Left lung (tissue), 10 donors: ENCODE results near the gene ADAP1. TPM values are rescaled to one million over a fixed set of nuclear protein-coding genes. Genes with fewer than 3 reads are reported as not detected.

ENCODE experiments used
- ATAC-seq: fragments of 200-7000 bp; cut with Tn5 transposase; one replicate; pipeline ENCODE4 v1.9.1; 2020; ENCODE audit warnings: moderate library complexity
- DNase-seq, 4 donors: peaks; one replicate each; pipeline ENCODE4 v3.0.0-alpha.2; 2013 to 2020
- H3K27ac ChIP-seq, 2 donors: fragments of 200-600 bp; sonication (generic) in 1 of 2; one replicate each; pipeline versions ENCODE4 v1.5.0 to v1.8.0; 2020 to 2021
- H3K27me3 ChIP-seq, 2 donors: fragments of 200-600 bp; sonication (generic) in 1 of 2; one replicate each; pipeline versions ENCODE4 v1.5.0 to v1.8.0; 2020 to 2021
- H3K36me3 ChIP-seq, 2 donors: fragments of 200-600 bp; sonication (generic) in 1 of 2; one replicate each; pipeline versions ENCODE4 v1.5.0 to v1.8.0; 2020 to 2021
- H3K4me1 ChIP-seq, 2 donors: fragments of 200-600 bp; one replicate each; pipeline ENCODE4 v1.8.0; 2021
- H3K4me3 ChIP-seq, 2 donors: fragments of 200-600 bp; sonication (generic) in 1 of 2; one replicate each; pipeline versions ENCODE4 v1.5.0 to v1.8.0; 2020 to 2021; ENCODE audit warnings: mild to moderate bottlenecking in 1 of 2
- H3K9me3 ChIP-seq, 2 donors: fragments of 200-600 bp; sonication (generic) in 1 of 2; one replicate each; pipeline versions ENCODE4 v1.5.0 to v1.8.0; 2020 to 2021
- CTCF ChIP-seq, 2 donors: fragments of 200-600 bp; sonication (generic) in 1 of 2; IDR thresholded peaks; one replicate each; pipeline versions ENCODE4 v1.5.0 to v1.8.0; 2021; ENCODE audit warnings: antibody characterized with exemption in 2 of 2
- intact Hi-C, 2 donors: fragments of 100-400 bp; cut with DNase I; formaldehyde crosslinking; loops; one replicate each; pipeline versions ENCODE4 v1.11.2 to v1.14.2; 2022
- polyA plus RNA-seq, 6 donors: library from polyadenylated mRNA; unstranded; fragments of 120-200 nt; gene quantifications; one replicate each; pipeline ENCODE4 v1.2.1, GENCODE V29; 2013; ENCODE audit not compliant: insufficient read length in 6 of 6
- total RNA-seq, 2 donors: library from RNA; stranded (reverse); fragmentation: NEBNext Ultra II Directional; extraction: Animal tissue kit (Norgen Biotek cat#: 25700); gene quantifications; one replicate each; pipeline ENCODE4 v1.2.1, GENCODE V29; 2021
- donor health status: DM: no; HTN: yes; CAD: no.
- donor health status: DM: no; HTN: no; CAD: no.

The ADAP1 gene
- total and polyA plus RNA-seq, 8 donors = 5.1 to 35.1 (median 8.5) TPM

- Histone ChIP-seq H3K9me3 (no peaks in the 10 kb centered on the region), H3K36me3 (peaks cover 0 to 32% of the 10 kb centered on the region in 2 donors), H3K27ac (no peak overlapping the region), H3K4me3 (no peak overlapping the region), H3K4me1 (no peaks in the 10 kb centered on the region), H3K27me3 (no peaks in the 10 kb centered on the region)
- no peak for TF ChIP-seq CTCF (IDR thresholded peaks at IDR 0.05)
- intact Hi-C loops = no loop called here
- ATAC-seq (no peak), DNase-seq (peak in 1 of 4 donors; percentile 69)
Measured at GRCh38 chr7:999149-999879, 44.8 kb upstream of the ADAP1 start.

GRCh38 chr7:997404-998395, 43.2 kb upstream of the ADAP1 start:
- intact Hi-C loops = no loop called here

GRCh38 chr7:996079-996872, 41.8 kb upstream of the ADAP1 start:
- DNase-seq (peak in 1 of 4 donors; percentile 72), ATAC-seq (no peak)
- Histone ChIP-seq H3K27me3 (peaks cover 0 to 15% of the 10 kb centered on the region in 2 donors), H3K9me3 (no peaks in the 10 kb centered on the region), H3K27ac (no peak overlapping the region), H3K4me3 (no peak overlapping the region), H3K4me1 (peaks cover 0 to 9% of the 10 kb centered on the region in 2 donors), H3K36me3 (peaks cover 0 to 32% of the 10 kb centered on the region in 2 donors)
- intact Hi-C loops = no loop called here
- TF ChIP-seq CTCF (IDR thresholded peaks at IDR 0.05) = no peak

More at GRCh38 chr7:997404-998395, 43.2 kb upstream of the ADAP1 start:
- DNase-seq (peak in 1 of 4 donors; percentile 72), ATAC-seq (no peak)
- H3K4me3 ChIP-seq = no peak overlapping the region
- H3K4me1 ChIP-seq = peaks cover 0 to 9% of the 10 kb centered on the region in 2 donors
- H3K9me3 ChIP-seq = no peaks in the 10 kb centered on the region
- H3K27ac ChIP-seq = no peak overlapping the region
- no peak for TF ChIP-seq CTCF (IDR thresholded peaks at IDR 0.05)
- H3K36me3 ChIP-seq = peaks cover 0 to 32% of the 10 kb centered on the region in 2 donors
- H3K27me3 ChIP-seq = peaks cover 0 to under 1% of the 10 kb centered on the region in 2 donors

GRCh38 chr7:995571-995970, 41.1 kb upstream of the ADAP1 start:
- intact Hi-C loops = loop anchor here in 1 of 2 donors (2.0 kb wide), 1 partner anchor 69 kb away; no protein-coding TSS in a partner anchor
- H3K27ac ChIP-seq = no peak overlapping the region
- peaks cover 0 to 9% of the 10 kb centered on the region in 2 donors for H3K4me1 ChIP-seq
- no peaks in the 10 kb centered on the region for H3K9me3 ChIP-seq
- no peak overlapping the region for H3K4me3 ChIP-seq
- DNase-seq = no peak
- peaks cover 0 to 32% of the 10 kb centered on the region in 2 donors for H3K36me3 ChIP-seq
- no peak for ATAC-seq
- H3K27me3 ChIP-seq = peaks cover 0 to 22% of the 10 kb centered on the region in 2 donors
- TF ChIP-seq CTCF (IDR thresholded peaks at IDR 0.05) = no peak
